ENCODE data around the gene VENTX. TPM values are rescaled to one million over a fixed set of nuclear protein-coding genes. Genes with fewer than 3 reads are reported as not detected.

VENTX gene
- total RNA-seq, 2 experiments from 2014 or later = not detected

GRCh38 chr10:133278577-133279265 is 41.1 kb downstream of the VENTX start:
- no peaks in the 10 kb centered on the region for H3K27me3 Mint-ChIP-seq
- ChIA-PET CTCF (interaction anchor here (0.7 to 2.9 kb wide), 5 partner anchors 8 to 51 kb away, joined by 3 to 14 read pairs (median 4); no protein-coding TSS in a partner anchor), POLR2A (interaction anchor here (1.0 kb wide), 1 partner anchor 20 kb away, joined by 4 read pairs; no protein-coding TSS in a partner anchor)
- H3K9me3 Mint-ChIP-seq = no peaks in the 10 kb centered on the region
- H3K4me3 Mint-ChIP-seq = peak overlapping the region; percentile 75
- H3K27ac Mint-ChIP-seq = peak overlapping the region; percentile 96
- H3K36me3 Mint-ChIP-seq (ENCODE audit: low read depth) = peaks cover 21% of the 10 kb centered on the region
- peak; percentile 64 for DNase-seq
- H3K4me1 Mint-ChIP-seq = peaks cover 35% of the 10 kb centered on the region

GRCh38 chr10:133279326-133280226 is 41.9 kb downstream of the VENTX start:
- Mint-ChIP-seq H3K4me1 (peaks cover 34% of the 10 kb centered on the region), H3K27me3 (no peaks in the 10 kb centered on the region), H3K36me3 (ENCODE audit: low read depth) (peaks cover 23% of the 10 kb centered on the region), H3K4me3 (no peak overlapping the region), H3K27ac (peak overlapping the region; percentile 50), H3K9me3 (no peaks in the 10 kb centered on the region)
- CTCF ChIA-PET = interaction anchor here (1.4 to 2.9 kb wide), 4 partner anchors 9 to 28 kb away, joined by 3 to 14 read pairs (median 3); no protein-coding TSS in a partner anchor
- POLR2A ChIA-PET = no interaction called here
- DNase-seq = no peak

DNA sequence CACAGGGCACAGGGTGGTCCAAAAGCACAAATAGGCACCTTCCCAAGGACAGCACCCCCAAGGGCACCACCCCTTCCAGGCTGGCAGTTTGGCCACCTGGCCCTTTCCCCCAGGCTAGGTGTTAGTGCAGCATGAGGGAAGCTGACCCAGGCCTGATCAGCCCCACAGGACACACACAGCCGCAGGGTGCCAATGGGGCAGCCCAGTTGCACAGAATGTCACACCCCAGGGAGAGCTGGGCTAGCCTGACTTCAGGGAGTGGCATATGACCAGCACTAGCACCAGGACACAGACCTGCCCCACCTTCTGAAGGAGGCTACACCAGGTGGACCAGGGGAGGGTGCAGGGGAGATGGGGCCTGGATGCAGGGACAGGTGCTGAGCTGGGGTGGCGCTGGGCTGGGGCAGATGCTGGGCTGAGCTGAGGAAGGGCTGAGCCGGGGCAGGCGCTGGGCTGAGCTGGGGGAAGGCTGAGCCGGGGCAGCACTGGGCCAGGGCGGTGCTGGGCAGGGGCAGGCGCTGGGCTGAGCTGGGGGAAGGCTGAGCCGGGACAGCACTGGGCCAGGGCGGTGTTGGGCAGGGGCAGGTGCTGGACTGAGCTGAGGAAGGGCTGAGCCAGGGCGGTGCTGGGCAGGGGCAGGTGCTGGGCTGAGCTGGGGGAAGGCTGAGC is 42.9 kb downstream of the VENTX start:
- DNase-seq = no peak
- H3K4me3 Mint-ChIP-seq = no peak overlapping the region
- peak overlapping the region; percentile 13 for H3K27ac Mint-ChIP-seq
- ChIA-PET CTCF (interaction anchor here (0.6 to 2.9 kb wide), 5 partner anchors 10 to 27 kb away, joined by 3 to 14 read pairs (median 3); no protein-coding TSS in a partner anchor), POLR2A (no interaction called here)
- peaks cover 29% of the 10 kb centered on the region for H3K36me3 Mint-ChIP-seq (ENCODE audit: low read depth)
- no peaks in the 10 kb centered on the region for H3K27me3 Mint-ChIP-seq
- peaks cover 30% of the 10 kb centered on the region for H3K4me1 Mint-ChIP-seq
- no peaks in the 10 kb centered on the region for H3K9me3 Mint-ChIP-seq

GRCh38 chr10:133281084-133281483 is 43.4 kb downstream of the VENTX start:
- H3K4me3 Mint-ChIP-seq = no peak overlapping the region
- H3K9me3 Mint-ChIP-seq = no peaks in the 10 kb centered on the region
- POLR2A ChIA-PET = no interaction called here
- no peak for DNase-seq
- CTCF ChIA-PET = interaction anchor here (0.6 to 1.2 kb wide), 2 partner anchors 12 to 19 kb away, joined by 3 to 4 read pairs; no protein-coding TSS in a partner anchor
- no peak overlapping the region for H3K27ac Mint-ChIP-seq
- H3K36me3 Mint-ChIP-seq (ENCODE audit: low read depth) = peaks cover 32% of the 10 kb centered on the region
- H3K4me1 Mint-ChIP-seq = peaks cover 27% of the 10 kb centered on the region
- H3K27me3 Mint-ChIP-seq = no peaks in the 10 kb centered on the region

GRCh38 chr10:133281628-133282372 is 44.1 kb downstream of the VENTX start:
- CTCF ChIA-PET = interaction anchor here (1.1 to 1.2 kb wide), 2 partner anchors 12 to 13 kb away, joined by 3 to 4 read pairs; no protein-coding TSS in a partner anchor
- H3K4me1 Mint-ChIP-seq = peaks cover 27% of the 10 kb centered on the region
- H3K4me3 Mint-ChIP-seq = no peak overlapping the region
- H3K36me3 Mint-ChIP-seq (ENCODE audit: low read depth) = peaks cover 36% of the 10 kb centered on the region
- POLR2A ChIA-PET = no interaction called here
- H3K9me3 Mint-ChIP-seq = no peaks in the 10 kb centered on the region
- no peak for DNase-seq
- no peak overlapping the region for H3K27ac Mint-ChIP-seq
- no peaks in the 10 kb centered on the region for H3K27me3 Mint-ChIP-seq

GRCh38 chr10:133282846-133283390 is 45.3 kb downstream of the VENTX start:
- H3K27ac Mint-ChIP-seq = no peak overlapping the region
- CTCF ChIA-PET = interaction anchor here (1.1 kb wide), 1 partner anchor 14 kb away, joined by 3 read pairs; no protein-coding TSS in a partner anchor
- no peak for DNase-seq
- H3K4me1 Mint-ChIP-seq = peaks cover 22% of the 10 kb centered on the region
- H3K9me3 Mint-ChIP-seq = no peaks in the 10 kb centered on the region
- peaks cover 42% of the 10 kb centered on the region for H3K36me3 Mint-ChIP-seq (ENCODE audit: low read depth)
- no peaks in the 10 kb centered on the region for H3K27me3 Mint-ChIP-seq
- POLR2A ChIA-PET = no interaction called here
- no peak overlapping the region for H3K4me3 Mint-ChIP-seq

DNA sequence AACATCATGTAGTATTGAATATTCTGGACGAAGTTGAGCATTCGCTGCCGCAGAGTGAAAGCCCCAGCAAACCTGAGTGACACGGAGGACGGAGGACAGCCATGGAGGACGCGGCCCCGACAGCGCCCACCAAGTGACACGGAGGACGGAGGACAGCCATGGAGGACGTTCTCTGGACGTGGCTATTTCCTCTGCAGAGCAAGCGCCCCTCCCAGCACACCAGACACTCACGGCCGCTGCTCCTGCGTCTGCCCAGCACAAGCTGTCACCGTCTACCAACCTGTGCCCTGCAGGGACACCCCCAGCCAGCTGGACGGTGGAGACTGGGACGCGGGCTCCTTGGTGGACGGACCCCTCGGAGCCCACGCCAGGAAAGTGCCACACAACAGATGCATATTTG is 46.3 kb downstream of the VENTX start:
- POLR2A ChIA-PET = no interaction called here
- H3K36me3 Mint-ChIP-seq (ENCODE audit: low read depth) = peaks cover 48% of the 10 kb centered on the region
- H3K4me1 Mint-ChIP-seq = peaks cover 11% of the 10 kb centered on the region
- CTCF ChIA-PET = no interaction called here
- H3K4me3 Mint-ChIP-seq = no peak overlapping the region
- H3K9me3 Mint-ChIP-seq = no peaks in the 10 kb centered on the region
- DNase-seq = no peak
- H3K27me3 Mint-ChIP-seq = no peaks in the 10 kb centered on the region
- H3K27ac Mint-ChIP-seq = no peak overlapping the region

DNA sequence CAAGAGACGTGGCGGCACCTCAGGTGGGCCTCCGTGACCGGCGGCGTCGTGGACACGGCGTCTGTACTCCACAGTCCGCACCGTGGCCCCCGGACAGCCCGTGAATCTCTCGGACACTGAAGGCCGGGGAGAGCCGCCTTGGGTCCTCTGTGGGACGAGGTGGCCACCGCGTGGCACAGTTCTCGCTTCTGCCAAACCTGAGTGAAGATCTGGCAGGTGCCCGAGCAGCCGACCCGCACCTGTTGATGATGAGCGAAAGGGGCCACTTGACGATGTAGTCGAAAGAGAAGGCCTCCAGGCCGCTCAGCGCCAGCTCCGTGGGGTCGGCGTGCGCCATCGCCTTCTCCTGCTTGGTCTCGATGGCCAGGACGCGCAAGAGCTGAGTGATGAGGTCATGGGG is 47.6 kb downstream of the VENTX start:
- H3K4me1 Mint-ChIP-seq = peaks cover 1% of the 10 kb centered on the region
- H3K27ac Mint-ChIP-seq = no peak overlapping the region
- no peaks in the 10 kb centered on the region for H3K27me3 Mint-ChIP-seq
- H3K9me3 Mint-ChIP-seq = no peaks in the 10 kb centered on the region
- H3K36me3 Mint-ChIP-seq (ENCODE audit: low read depth) = peaks cover 48% of the 10 kb centered on the region
- no peak for DNase-seq
- ChIA-PET POLR2A (no interaction called here), CTCF (no interaction called here)
- no peak overlapping the region for H3K4me3 Mint-ChIP-seq

- no peak overlapping the region for H3K27ac Mint-ChIP-seq
- H3K4me1 Mint-ChIP-seq = peaks cover 1% of the 10 kb centered on the region
- no peaks in the 10 kb centered on the region for H3K9me3 Mint-ChIP-seq
- peaks cover 51% of the 10 kb centered on the region for H3K36me3 Mint-ChIP-seq (ENCODE audit: low read depth)
- POLR2A ChIA-PET = no interaction called here
- H3K27me3 Mint-ChIP-seq = no peaks in the 10 kb centered on the region
- no peak for DNase-seq
- H3K4me3 Mint-ChIP-seq = no peak overlapping the region
- CTCF ChIA-PET = no interaction called here
Observed at GRCh38 chr10:133286366-133286765, 48.7 kb downstream of the VENTX start.

DNA sequence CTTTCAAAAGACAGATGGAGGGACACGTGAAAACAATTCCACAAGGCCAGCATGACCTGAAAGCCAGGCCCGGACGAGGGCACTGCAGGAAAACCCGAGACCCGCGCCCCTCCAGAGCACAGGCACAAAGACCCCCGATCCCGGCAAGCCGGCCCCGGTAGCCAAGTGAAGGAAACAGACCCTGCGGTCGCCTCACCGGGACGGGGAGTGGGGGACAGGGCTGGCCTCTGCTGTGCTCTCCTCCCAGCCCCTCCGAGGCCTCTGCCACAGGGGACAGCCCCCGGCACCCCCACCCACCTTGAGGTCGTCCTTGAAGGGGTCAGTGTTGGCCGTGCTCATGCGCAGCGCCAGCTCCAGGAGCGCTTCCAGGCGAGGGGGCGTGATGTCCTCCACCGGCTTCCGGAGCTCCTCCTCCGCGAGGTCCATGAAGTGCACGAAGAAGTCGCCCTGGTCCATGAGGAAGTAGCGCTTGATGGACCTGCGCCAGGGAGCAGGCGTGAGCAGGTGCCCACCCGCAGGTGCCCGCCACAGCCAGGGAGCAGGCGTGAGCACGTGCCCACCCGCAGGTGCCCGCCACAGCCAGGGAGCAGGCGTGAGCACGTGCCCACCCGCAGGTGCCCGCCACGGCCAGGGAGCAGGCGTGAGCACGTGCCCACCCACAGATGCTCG is 50.3 kb downstream of the VENTX start:
- ChIA-PET CTCF (interaction anchor here (0.5 to 1.1 kb wide), 2 partner anchors 26 to 391 kb away, joined by 3 to 4 read pairs; no protein-coding TSS in a partner anchor), POLR2A (no interaction called here)
- Mint-ChIP-seq H3K9me3 (no peaks in the 10 kb centered on the region), H3K36me3 (ENCODE audit: low read depth) (peaks cover 42% of the 10 kb centered on the region), H3K27me3 (no peaks in the 10 kb centered on the region), H3K27ac (no peak overlapping the region), H3K4me1 (no peaks in the 10 kb centered on the region), H3K4me3 (no peak overlapping the region)
- DNase-seq = no peak

DNA sequence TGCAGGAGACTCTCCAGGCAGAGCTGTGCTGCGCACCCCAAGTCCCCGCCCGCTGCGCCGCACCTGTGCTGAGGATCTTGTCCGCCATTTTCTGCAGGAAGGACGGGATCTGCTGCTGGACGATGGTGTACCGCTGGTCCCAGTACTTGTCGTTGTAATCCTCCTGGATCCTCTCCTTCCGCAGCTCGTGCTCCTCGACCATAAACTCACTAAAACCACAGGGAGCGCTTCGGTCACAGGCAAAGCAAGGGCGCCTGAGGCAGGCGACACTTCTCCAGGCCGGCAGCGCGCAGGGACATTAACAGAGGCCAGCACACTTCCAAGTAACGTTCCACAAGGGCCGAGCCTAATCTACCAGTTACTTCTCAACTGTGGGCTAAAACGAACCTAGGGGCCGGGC is 52.1 kb downstream of the VENTX start:
- Mint-ChIP-seq H3K27ac (no peak overlapping the region), H3K27me3 (no peaks in the 10 kb centered on the region), H3K4me1 (no peaks in the 10 kb centered on the region), H3K36me3 (ENCODE audit: low read depth) (peaks cover 44% of the 10 kb centered on the region), H3K4me3 (no peak overlapping the region), H3K9me3 (no peaks in the 10 kb centered on the region)
- POLR2A ChIA-PET = no interaction called here
- CTCF ChIA-PET = no interaction called here
- DNase-seq = no peak
